DMS114 treated with DMSO at 0.1 percent for 48 hours (cell line): Measurements from ENCODE around the gene STMN1.
A peak's percentile ranks its signal among the peaks of the same experiment; 100 is the strongest.

ENCODE experiments used
- DNase-seq: peaks from one replicate; lab custom pipeline; 2025; ENCODE audit not compliant: unreplicated experiment; lab: John Stamatoyannopoulos, UW

The STMN1 gene

DNA sequence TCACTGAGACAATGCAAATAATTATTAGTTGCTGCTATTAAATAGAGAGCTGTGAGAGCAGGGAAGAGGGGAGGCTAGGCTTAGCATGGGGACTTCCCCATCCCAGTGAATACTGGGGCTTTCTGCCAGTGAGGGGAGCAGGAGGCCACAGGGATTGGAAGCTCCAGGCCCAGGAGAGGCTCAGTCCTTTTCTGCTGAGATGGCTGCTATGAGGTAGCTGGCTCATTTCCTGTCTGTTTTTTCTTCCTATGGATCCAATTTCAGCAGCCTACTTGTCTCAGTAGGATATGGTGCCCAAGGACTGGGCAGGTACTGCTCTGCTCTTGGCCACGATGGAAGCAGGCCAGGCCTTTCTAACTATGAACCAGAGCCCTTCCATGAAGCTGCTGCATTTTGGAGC lies 10.0 kb downstream of the STMN1 start:
- no peak for DNase-seq

DNA sequence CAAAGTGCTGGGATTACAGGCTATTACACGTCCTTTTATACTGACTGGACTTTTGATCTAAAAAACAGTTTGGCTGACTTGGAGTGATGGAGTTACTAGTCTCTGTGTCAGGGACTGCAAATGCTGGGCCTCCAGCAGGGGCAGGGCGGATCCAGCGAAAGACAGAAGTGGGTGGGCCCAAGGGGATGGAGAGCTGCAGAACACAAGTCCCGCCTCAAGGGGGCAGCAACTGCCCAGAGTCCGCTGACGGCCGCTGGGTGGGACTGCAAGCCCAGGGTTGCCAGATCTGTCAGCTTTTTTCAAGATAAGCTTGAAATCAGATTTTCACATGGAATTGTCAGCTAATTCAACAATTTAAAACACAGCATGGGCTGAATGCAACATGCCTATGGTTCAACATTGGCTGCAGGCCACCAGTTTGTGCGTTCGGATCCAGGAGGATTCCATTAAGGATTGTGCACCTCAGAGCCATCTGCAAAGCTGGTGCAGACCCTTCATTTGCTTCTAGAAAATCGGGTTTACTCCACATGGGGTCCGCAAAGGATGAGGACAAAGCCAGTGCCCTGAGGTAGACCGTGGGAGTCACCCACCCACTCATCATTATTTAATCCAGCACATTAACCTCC lies 10.7 kb downstream of the STMN1 start:
- peak; percentile 89 for DNase-seq

DNA sequence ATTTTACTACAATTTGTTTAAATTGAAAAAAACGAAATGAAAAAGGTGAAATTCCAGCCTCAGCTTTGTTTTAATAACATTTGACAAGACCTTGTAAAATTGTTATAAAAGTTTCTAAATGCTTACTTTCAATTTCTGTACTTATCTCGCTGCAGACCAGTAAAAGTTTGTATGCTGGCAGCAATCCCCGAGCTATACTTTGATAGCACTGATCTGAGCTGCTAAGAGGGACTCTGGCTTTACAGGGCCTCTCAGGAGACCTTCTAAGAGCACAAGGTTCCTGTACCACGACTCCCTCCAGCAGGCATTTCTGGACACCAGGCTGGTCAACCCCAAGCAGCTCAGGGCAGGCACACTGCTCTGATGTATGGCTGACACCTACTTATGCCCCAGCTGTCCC lies 13.1 kb downstream of the STMN1 start:
- no peak for DNase-seq

DNA sequence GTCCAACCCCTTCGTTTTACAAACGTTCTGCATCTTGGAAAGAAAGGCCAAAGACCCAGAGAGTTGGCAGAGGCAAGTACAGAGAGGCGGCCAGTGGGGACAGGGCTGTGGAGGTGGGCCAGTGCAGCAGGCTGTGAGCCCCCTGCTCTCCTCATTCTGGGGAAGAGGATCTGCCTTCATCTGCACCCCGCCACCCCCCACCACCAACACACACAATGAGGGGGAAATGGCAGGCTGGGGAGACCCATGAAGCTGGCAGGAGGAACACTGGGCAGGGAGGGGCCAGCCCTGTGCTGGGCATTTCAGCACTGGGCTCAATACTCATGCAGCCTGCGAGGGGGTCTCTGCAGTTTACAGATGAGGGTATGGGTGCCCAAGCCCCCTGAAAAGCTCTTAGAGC lies 14.6 kb downstream of the STMN1 start:
- DNase-seq, result no peak

DNA sequence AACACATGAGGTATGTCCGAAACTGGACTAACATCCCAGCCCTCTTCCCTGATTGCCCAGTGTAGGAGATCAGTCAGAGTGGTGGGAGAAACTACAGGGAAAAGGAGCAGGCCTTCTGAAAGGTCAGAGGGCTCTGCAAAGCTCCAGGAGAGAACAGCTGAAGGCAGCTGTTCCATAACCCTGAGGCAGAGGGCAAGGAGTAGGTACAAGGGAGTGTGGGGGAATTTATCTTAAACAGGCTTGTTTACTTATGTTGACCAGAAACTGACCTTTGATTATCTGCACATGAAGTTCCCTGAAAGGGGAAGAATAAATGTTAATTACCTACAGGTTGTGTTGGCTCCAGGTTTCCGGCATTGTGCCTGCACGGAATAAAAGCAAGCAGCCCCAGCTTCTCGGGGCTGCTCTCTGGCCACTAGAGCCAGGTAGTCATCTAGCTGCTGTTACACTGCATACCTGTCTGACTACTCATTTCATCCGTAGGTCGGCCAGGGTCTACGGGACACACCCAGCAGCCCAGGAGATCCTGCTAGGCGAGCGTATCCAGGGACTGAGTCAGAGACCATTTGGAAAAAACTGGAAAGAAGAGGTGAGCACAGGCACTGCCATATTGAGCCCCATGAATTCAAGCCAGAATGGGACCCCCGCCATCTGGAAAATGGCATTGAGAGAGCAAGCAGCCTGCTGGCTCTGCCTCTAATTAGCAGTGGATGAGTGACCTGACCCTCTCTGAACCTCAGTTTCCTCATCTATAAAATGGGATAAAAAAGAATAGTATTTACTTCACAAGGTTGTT lies 15.8 kb downstream of the STMN1 start:
- no peak for DNase-seq

DNA sequence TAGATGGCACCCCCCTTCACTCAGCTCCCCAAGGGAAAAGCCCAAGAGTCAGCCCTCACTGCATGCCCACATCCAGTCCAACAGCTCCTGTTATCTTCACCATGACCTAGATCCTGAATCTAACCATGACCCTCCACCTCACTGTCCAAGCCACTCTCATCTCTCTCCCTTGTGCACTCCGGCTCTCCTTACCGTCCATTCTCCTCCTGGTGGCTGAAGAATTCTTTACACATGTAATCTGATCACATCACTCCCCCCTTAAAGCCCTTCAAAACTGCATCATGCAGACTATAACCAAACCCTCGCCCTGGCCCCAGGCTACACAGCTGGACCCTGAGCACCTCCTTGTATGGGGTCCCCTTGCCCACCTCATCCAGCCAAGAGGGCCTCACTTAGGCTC lies 16.7 kb downstream of the STMN1 start:
- no peak for DNase-seq

DNA sequence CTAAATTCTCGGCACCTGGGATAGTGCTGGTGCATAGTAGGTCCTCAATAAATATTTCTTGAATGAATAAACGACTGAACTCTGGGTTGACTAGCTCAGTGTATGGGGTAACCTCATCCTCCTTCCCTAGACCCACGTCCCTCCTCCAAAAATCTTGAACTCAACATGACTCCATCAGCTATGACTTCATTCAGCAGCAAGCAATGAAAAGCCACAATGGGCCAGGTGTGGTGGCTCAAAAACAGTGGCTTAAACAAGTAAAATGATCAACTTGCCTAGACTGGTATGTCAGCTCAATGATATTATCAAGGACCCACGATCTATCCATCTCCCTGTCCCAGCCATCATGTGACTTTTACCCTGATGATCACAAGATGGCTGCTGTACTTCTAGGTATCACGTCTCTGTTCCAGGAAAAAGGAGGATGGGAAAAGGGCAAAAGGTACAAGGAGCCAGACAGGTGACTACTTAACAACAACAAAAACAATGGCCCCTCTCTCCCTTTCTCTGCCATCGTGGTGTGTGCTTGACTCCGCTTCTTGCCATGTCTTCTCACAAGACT lies 17.7 kb downstream of the STMN1 start:
- DNase-seq, result no peak

DNA sequence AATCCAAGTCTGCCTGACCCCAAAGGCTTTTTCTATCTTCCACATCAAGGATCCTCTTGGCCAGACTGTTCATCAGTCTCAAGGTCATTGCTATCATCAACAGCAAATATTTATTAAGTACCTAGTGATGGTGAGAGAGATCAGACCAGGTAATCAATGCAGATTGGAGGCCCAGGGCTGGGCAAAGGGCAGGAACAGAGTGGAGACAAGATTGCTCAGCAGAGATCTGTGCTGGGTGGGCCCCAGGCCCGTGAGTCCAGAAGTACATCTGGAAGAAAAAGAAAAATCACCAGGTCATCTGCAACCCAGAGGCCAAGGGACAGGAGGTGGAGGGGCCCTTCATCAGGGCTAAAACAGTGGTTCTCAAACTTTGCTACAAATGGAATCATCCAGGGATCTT lies 20.6 kb downstream of the STMN1 start:
- DNase-seq, result no peak

DNA sequence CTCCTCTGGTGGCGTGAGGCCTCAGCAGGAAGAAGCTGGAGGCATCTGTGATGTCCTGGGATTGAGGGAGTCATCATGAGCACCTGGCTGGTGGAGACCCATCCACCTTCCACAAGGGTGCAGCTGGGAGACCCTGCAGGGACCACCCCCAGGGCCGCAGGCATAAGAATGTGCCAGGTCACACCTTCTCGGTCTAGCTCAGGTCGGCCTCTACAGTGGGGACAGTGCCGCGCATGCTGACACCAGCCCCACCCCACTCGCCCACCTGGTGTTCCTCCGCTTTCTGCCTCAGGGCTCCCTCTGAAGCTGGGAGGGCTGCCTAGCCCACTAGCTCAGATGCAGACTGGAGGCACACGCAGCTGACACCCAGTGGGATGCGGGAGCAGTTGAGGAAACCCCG lies 25.0 kb downstream of the STMN1 start:
- no peak for DNase-seq

DNA sequence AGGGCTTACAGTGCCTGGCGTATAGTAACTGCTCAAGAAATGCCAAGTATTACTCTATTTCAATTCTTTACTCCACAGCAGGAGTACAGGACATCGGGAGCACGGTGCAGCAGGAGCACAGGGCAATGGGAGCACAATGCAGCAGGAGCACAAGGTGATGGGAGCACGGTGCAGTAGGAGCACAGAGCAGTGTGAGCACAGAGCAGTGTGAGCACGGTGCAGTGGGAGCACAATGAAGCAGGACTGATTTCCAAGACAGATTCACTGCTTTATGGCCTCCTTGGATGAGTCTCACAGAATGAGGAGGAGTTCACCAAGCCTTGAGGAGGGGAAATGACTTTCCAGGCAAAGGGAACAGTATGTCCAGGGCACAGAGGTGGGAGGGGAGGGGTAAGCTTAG lies 25.7 kb downstream of the STMN1 start:
- no peak for DNase-seq

DNA sequence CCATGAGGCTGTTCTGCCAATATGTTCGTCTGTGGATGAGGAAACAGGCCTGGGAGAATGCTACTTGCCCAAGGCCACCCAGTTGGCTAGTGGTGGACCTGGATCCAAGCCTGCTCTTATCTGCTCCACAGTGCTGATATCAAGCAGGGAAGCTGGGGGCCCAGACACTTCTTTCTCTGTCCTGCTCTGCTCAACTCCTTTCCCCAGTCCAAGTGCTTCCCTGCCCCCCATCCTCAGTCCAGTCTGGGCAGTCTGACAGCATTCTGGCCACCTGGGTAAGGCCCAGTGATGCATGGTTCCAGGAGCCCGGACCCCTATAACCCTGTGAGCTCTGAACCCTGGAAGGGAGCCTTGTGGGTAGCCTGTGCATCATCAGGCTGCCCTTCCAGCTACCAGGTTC lies 26.5 kb downstream of the STMN1 start:
- no peak for DNase-seq

DNA sequence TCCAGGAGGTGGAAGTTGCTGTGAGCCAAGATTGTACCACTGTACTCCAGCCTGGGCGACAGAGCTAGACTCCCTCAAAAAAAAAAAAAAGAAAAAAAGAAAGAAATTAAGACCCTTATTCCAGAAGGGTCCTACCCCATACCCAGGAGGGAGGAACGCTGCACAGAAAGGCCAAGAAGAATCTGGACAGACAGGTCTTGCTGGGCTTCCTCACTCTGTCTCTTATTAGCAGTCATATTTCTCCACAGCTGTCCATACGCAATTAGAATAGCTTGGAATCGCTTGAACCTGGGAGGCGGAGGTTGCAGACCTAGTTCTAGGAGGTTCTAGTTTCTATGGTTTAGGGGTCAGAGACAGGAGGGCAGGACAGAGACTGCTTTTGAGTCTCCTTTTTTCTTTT lies 27.5 kb downstream of the STMN1 start:
- no peak for DNase-seq

DNA sequence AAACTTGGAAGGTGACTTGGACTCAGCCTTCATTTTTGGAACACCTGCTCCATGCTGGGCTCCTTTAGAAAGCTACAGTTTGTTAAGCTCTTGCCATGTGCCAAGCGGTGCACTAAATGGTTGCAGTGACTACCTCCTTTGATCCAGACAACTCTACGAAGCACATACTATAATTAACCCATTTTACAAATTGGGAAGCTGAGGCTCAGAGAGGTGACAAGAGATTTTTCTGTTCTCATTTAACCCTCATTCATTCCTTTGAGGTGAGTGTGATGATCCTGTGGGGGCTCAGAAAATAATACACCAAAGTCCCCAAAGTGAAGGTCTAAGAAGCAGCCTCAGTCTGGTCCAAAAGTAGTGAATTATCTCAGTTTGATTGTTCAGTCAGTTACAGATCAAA lies 29.1 kb downstream of the STMN1 start:
- no peak for DNase-seq

DNA sequence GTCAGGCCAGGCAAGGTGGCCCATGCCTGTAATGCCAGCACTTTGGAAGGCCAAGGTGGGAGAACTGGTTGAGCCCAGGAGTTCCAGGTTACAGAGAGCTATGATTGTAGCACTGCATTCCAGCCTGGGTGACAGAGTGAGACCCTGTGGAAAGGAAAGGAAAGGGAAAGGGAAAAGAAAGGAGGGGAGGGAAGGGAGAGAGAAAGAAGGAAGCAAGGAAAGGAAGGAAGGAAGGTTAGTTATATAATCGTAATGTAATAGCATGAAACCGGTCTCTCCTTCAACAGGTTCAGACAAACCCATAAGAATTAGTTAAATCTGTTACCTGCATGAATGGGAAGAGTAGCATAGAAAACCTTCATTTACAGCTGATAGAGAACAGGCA lies 29.5 kb downstream of the STMN1 start:
- no peak for DNase-seq

DNA sequence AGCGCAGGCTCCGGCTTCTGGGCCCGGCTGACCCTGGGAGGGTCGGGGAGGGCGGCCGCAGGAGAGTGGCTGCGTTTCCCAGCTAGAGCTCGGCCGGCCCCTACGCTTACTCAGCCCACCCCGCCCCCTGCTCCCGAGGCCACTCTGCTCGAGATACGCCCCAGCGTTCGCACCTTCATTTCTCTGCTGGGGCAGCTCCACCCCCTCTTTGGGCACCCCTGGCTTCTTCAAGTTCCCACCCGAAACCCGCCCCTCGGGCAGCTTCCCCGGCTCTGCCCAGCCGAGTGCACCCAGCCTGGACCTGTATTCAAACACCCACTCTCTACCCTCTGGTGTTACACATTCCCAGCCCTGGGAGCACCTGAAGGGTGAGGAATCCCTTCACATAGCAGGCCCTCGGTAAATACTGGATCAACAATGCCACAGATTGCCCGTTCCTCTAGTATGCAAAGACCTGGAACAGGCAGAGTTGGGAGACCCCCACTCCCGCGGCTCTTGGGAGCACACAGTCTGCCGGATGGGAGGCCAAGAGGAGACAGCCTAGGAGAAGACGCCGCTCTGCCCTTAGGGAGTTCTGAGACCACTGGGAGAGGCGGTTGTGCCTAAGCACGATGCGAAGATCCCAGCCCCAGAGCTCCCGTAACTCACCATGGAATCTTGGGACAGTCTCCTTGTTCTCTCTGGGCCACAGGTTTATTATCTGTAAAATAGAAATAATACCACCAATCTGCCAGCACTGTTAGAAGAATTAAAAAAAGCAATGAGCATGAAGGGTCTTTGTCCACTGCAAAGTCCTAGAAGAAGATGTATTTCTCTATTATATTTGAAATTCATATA lies 30.1 kb downstream of the STMN1 start:
- no peak for DNase-seq

DNA sequence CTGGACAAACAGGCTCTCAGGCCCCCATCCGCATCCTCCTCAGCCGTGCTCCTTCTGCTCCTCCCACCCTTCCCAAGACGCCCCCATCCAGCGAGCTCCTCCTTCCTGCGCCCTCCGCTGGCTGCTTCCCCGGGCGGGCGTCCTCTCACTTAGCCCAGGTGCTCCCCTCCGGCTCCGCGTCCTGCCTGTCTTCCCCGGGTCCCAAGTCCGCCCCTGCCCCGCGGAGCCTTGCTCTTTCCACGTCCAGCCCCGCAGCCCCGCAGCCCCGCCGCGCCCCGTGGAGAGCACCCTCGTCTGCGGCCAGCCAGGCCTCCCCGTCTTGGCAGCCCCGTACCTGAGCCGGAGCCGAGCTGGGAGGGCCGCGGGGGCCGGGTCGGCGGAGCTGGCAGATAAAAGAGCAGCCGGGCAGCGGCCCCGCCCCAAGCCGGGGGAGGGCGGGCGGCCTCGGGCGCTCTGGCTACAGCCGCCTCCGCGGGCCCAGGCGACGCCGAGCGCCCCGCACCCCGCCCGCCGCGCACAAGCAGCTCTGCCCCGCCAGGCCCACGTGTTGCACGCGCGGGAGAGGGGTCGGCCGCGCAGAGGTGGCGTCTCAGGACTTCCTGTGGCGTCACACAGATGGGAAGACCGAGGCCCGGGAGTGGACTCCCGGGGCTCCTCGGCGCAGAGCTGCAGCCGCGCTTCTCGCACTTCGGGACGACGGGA lies 30.9 kb downstream of the STMN1 start, which contains the start of gene PAQR7:
TSS of gene PAQR7 (minus strand) at position 555 of the 702 bp plus-strand sequence. CDS start 11,869 bp downstream, outside the sequence.
- peak; percentile 50 for DNase-seq

DNA sequence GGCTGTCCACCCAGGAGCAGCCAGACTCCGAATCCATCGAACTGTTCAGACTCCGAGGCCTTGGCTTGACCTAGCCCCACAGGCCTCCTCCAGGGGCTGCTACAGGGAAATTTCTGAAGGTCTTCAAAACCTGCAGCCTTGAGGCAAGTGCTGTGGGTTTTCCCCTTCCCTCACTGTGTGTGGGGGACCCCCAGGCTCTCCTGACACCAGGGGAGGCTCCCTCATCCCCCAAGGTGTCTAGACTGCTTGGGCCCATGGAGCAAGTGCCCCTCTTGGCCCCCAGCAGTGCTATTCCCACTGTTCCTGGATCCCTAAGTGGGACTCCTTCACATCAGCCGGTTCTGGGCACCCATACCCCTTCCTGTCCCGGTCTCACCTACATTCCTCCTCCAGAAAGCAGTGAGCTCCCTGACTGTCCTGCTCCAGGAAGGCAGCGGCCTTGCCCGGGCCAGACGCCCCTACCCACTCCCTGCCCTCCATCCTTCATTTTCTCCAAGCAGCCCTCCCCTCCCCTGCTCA lies 31.5 kb downstream of the STMN1 start:
- no peak for DNase-seq

DNA sequence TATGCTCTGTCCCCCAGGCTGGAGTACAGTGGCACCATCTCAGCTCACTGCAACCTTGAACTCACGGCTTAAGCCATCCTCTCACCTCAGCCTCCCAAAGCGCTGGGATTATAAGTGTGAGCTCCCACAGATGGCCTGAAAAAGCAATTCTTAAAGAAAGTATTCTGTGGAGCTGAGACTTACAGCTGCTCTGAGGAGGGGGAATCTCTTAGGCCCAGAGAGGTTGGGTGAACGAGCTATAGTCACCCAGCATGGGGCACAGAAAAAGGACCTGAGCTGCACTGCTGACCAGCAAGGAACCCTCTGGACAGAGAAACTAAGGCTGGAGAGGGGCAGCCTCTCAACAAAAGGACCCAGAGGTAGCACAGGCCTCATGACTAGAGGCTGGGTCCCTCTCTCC lies 32.0 kb downstream of the STMN1 start:
- DNase-seq, result no peak

DNA sequence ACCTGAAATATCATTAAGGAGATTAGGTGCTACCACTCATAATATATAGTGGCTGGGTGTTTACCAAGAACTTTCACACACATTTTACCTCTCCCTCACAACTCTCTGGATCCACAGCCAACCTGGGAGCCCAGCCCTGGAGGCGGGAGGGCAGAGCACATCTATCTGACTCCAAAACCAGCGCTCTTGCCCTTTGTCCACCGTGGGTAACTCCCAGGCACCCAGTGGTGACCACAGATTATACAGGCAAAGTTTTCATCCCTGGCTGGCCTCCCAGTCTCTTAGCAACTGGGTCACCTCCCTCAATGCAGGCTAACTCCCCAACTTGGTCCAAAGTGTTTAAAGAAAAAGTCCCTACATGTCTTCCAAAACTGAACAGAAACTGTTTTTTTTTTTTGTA lies 33.1 kb downstream of the STMN1 start:
- no peak for DNase-seq

DNA sequence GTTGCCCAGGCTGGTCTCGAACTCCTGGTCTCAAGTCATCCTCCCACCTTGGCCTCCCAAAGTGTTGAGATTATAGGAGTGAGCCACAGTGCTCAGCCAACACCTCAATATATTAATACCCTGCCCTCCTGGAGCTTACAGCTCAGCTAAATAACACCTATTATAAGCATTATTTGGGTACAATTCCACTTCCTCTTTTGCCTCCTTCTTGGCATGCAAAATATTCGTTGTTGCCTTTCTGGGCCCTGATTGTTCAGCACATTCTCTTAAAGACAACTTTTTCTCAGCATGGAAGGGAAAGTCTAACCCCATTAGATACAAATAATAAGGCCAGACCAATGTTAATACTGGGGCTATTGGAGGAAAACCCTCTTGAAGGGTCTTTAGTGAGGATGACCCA lies 33.5 kb downstream of the STMN1 start:
- DNase-seq, result no peak
